COLO829 (cell line): ENCODE results near the gene TBL1X.
"Not testable (repeated sequence)": the region's sequence is repeated elsewhere in the genome, so short reads cannot be mapped to it uniquely, and the experiment has no call there.

ENCODE experiments used
- DNase-seq: peaks from one replicate; pipeline ENCODE4 v3.0.0; 2012; ENCODE audit warnings: low spot score

The TBL1X gene

DNA sequence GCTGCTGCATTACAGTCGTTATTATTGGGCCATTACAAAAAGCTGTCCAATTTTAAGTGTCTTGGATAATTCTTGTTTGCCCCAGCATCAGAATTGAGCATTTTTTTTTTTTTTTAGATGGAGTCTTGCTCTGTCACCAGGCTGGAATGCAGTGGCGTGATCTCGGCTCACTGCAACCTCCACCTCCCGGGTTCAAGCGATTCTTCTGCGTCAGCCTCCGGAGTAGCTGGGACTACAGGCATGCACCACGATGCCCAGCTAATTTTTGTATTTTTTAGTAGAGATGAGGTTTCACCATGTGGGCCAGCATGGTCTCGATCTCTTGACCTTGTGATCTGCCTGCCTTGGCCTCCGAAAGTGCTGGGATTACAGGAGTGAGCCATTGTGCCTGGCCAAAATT, 71.3 kb downstream of the TBL1X start:
- not testable (repeated sequence) for DNase-seq

DNA sequence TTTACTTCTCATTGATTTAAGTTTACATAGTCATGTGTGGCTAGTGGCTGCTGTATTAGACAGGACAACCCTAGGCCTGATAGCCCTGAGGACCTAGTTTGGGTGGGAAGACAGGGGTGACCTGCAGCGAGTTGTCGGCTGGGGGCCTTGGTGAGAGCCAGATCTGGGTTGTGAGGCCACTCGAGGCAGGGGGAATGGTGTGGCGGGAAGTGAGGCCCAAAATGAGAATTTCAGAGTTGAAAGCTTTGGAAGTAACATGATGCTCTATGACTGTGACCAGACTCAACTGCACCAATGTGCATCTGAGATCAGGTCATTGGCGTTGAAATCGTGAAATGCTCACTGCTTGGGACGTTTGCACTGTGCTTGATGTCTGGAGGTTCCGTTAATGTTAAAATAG, 72.9 kb downstream of the TBL1X start:
- no peak for DNase-seq

DNA sequence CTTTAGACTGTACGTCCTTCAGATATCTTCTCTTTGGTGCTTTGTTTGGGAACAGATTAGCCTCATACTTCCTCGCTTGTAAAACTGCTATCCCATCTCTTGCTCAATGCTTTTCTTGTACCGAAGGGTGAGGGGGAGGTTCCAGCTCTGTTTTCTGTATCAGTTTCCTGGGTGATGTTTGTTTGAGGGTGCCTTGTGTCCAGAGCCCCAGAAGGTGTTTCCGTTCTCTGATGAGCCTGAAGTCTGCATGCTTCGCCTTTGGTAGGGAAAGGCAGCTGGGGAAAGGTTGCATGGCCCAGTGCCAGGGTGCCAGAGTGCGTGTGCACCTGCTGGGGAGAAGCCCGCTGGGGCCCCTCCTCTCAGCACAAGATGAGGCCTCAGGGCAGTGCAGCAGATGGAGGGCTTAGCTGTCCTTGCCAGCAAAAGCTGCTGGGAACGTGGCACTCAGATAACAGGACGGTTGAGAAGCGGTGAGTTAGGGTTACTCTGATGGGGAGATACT, 73.7 kb downstream of the TBL1X start:
- DNase-seq = peak; percentile 13

- no peak for DNase-seq
Measured at GRCh38 chrX:9539605-9540387, 74.9 kb downstream of the TBL1X start.

GRCh38 chrX:9542106-9542760, 77.4 kb downstream of the TBL1X start:
- no peak for DNase-seq

DNA sequence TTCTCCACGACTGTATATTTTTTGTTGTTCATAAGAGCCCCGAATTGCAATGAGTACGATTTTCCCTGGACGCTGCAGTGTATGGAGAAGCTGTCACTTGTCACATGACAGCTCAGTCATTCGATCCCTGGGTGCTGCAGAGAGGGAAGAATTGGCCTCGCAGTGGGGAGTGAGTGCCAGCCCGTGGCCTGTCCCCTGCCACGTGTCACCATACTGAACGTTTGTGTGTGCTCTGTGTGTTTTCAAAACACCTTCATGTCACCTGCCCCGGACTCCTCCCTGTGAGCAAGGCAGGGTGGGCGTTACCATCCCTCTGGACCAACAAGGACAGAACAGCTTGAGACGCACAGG, 77.9 kb downstream of the TBL1X start:
- no peak for DNase-seq

- no peak for DNase-seq
Measured at GRCh38 chrX:9555354-9555753, 90.5 kb downstream of the TBL1X start.

DNA sequence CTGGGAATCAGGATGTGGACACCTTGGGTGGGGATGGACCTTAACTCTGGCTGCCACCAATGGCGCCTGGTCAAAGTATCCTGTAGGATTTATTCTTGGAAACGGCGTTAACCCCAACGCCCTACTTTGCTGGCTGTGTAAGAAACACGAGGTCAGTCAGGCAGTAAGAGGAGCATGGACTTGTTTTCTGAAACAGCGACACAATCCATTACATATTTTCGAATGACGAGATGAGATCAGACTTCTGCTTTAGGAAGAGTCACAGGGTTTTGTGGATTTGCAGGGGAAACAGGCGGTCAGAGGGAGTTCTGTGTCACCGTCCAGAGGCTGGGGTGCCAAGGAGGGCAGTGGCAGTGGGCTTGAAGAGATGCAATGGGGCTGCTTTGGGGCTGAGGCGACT, 92.2 kb downstream of the TBL1X start:
- no peak for DNase-seq

- no peak for DNase-seq
Measured at GRCh38 chrX:9557521-9557920, 92.7 kb downstream of the TBL1X start.

DNA sequence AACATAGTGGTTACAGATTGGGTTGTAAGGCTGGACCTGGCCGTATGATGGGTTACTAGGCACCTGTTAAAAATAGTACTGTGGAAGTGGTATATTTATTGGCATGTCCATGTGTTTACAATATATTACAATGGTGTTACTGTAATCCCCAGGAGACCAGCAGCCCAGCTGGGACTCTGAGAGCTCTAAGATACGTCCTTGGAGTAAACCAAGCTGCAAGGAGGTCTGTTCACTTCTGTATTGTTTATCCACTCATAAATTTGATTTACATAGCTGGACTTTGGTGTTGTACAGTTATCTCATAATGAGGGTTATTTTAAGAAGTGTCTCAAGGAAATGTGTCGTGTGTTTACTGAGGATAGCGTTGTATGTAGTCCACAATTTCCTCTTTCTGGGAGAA, 93.8 kb downstream of the TBL1X start:
- no peak for DNase-seq

- no peak for DNase-seq
Measured at GRCh38 chrX:9560219-9560618, 95.4 kb downstream of the TBL1X start.

- DNase-seq = no peak
Measured at GRCh38 chrX:9561199-9561598, 96.3 kb downstream of the TBL1X start.

- DNase-seq = no peak
Measured at GRCh38 chrX:9562851-9563250, 98.0 kb downstream of the TBL1X start.

- DNase-seq = peak; percentile 8
Measured at GRCh38 chrX:9566150-9566621, 101.3 kb downstream of the TBL1X start.

DNA sequence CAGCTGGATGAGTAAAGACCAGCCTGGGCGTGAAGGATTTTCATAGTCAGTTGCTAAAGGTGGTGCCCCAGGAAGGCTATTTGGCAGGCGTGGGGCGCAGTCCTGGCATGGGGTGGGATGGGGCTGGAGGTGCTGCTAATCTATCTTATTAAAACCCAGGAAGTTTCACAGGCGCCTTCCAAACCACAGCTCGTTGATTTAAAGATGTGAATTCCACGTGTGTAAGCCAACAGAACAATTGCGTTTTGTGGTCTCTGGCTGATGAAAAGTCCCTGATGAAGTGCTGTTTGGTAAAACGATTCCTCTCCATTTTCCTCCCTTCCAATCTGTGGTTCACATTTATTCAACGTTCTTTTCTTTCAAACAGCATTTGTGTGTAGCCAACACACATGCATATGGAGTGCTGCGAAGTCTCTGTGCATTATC, 105.0 kb downstream of the TBL1X start:
- no peak for DNase-seq

GRCh38 chrX:9573282-9574106, 108.6 kb downstream of the TBL1X start:
- DNase-seq = no peak

DNA sequence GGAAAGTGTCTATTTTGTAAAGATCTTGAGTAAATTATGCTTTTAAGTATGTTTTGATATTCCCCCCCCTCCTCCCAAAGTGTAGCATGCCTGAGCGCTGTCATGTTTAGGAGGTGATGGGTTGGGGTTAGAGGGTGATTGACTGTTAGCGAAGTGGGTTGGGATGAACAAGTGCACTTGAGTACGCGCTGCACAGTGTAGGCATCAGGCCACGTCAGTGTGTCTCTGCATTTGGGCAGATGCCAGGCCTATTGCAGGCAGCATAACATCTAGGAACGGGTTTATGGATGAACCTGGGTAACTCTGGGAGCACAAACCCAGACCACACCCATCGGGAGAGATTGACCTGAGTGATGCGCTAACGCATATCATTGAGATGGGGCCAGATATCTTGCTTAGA, 111.2 kb downstream of the TBL1X start:
- no peak for DNase-seq

GRCh38 chrX:9577555-9577954, 112.7 kb downstream of the TBL1X start:
- DNase-seq = no peak

- DNase-seq = no peak
Measured at GRCh38 chrX:9578083-9578779, 113.4 kb downstream of the TBL1X start.

- DNase-seq = no peak
Measured at GRCh38 chrX:9581771-9582385, 117.0 kb downstream of the TBL1X start.

DNA sequence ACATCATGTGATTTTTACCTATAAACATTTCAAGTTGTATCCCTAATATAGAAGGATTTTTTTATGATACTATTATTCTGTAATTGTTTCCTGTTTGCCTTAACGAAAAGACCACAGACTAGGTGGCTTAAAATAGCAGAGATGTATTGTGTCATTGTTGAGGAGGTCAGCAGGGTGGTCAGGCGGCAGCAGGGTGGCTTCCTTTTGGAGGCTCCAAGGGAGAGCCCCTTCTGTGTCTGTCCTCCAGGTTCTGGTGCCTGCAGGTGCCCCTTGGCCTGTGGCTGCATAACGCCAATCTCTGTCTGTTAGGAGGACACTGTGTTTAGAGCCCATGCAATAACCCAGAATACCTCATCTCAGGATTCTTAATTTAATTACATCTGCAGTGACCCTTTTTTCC, 118.1 kb downstream of the TBL1X start:
- DNase-seq = no peak

GRCh38 chrX:9586992-9587392, 122.1 kb downstream of the TBL1X start:
- no peak for DNase-seq
